Measurements from ENCODE around the gene STK24. TPM values are rescaled to one million over a fixed set of nuclear protein-coding genes. Genes with fewer than 3 reads are reported as not detected.
A peak's percentile ranks its signal among the peaks of the same experiment; 100 is the strongest.

STK24 gene
- total and polyA plus RNA-seq, 10 of the 15 experiments (the other 5 are each of a cell fraction or from before 2014, with no cell fraction given): 7.5 to 115 (median 52.9) TPM

- TF ChIP-seq E2F8 (IDR thresholded peaks at IDR 0.05; ENCODE audit: low read depth, partially characterized antibody): no peak
- no peak for TF ChIP-seq IKZF2 (IDR thresholded peaks at IDR 0.05)
- no peak for TF ChIP-seq BHLHE40 (IDR thresholded peaks at IDR 0.05; ENCODE audit: borderline replicate concordance in 1 of 2, low read depth in 2 of 2, low read length in 1 of 2)
- no peak for TF ChIP-seq ZZZ3 (IDR thresholded peaks at IDR 0.05; ENCODE audit: control insufficient read depth, insufficient read length, low read depth)
- no peak for TF ChIP-seq KAT2A (conservative IDR thresholded peaks at IDR 0.05; ENCODE audit: control insufficient read depth, low read depth, low read length)
- TF ChIP-seq EP300 (IDR thresholded peaks at IDR 0.05; ENCODE audit: borderline replicate concordance in 1 of 2, control insufficient read depth in 1 of 2, low read depth in 2 of 2, low read length in 2 of 2): no peak
- no peak for TF ChIP-seq FOXM1 (IDR thresholded peaks at IDR 0.05; ENCODE audit: low read depth, low read length)
- TF ChIP-seq YBX1 (IDR thresholded peaks at IDR 0.05): no peak
- no peak for TF ChIP-seq ZBTB33 (IDR thresholded peaks at IDR 0.05)
- TF ChIP-seq PBX3 (IDR thresholded peaks at IDR 0.05; ENCODE audit: insufficient replicate concordance, low read depth, low read length): peak; percentile 32
These were observed 100.8 kb downstream of the STK24 start (continued) for GRCh38 chr13:98476106-98476505.
